Renal cortical epithelial cell (primary cell): Measurements from ENCODE around the gene CPED1. TPM values are rescaled to one million over a fixed set of nuclear protein-coding genes. Genes with fewer than 3 reads are reported as not detected.
"Not testable (repeated sequence)": the region's sequence is repeated elsewhere in the genome, so short reads cannot be mapped to it uniquely, and the experiment has no call there.

Experiments used
- DNase-seq: peaks from one replicate; pipeline ENCODE4 v3.0.0-alpha.2; 2011; ENCODE audit warnings: low read depth
- total RNA-seq: library from RNA; depleted of rRNA; stranded (reverse); fragments of >200 nt; gene quantifications from 2 replicates; pipeline ENCODE4 v1.2.3, GENCODE V29; 2014

CPED1 gene
- total RNA-seq, 1 donor from 2014 or later = 1.1 TPM

- peak; percentile 73 for DNase-seq
Measured at GRCh38 chr7:120996333-120996987, 7.9 kb downstream of the CPED1 start.

- no peak for DNase-seq
Measured at GRCh38 chr7:120996988-120997345, 8.5 kb downstream of the CPED1 start.

GRCh38 chr7:120997882-120998474 lies 9.5 kb downstream of the CPED1 start:
- no peak for DNase-seq

GRCh38 chr7:120998520-120998919 lies 10.0 kb downstream of the CPED1 start:
- DNase-seq = no peak

- no peak for DNase-seq
Measured at GRCh38 chr7:120998996-120999565, 10.6 kb downstream of the CPED1 start.

- no peak for DNase-seq
Measured at GRCh38 chr7:121000081-121000983, 11.8 kb downstream of the CPED1 start.

- DNase-seq = no peak
Measured at GRCh38 chr7:121001234-121001906, 12.9 kb downstream of the CPED1 start.

- DNase-seq = no peak
Measured at GRCh38 chr7:121002048-121002756, 13.7 kb downstream of the CPED1 start.

GRCh38 chr7:121002757-121003200 lies 14.3 kb downstream of the CPED1 start:
- no peak for DNase-seq

- DNase-seq = no peak
Measured at GRCh38 chr7:121003986-121004685, 15.6 kb downstream of the CPED1 start.

GRCh38 chr7:121005058-121005457 lies 16.5 kb downstream of the CPED1 start:
- DNase-seq = not testable (repeated sequence)

- no peak for DNase-seq
Measured at GRCh38 chr7:121005996-121006584, 17.6 kb downstream of the CPED1 start.

- no peak for DNase-seq
Measured at GRCh38 chr7:121006711-121007315, 18.3 kb downstream of the CPED1 start.

- no peak for DNase-seq
Measured at GRCh38 chr7:121008816-121009215, 20.3 kb downstream of the CPED1 start.

- DNase-seq = no peak
Measured at GRCh38 chr7:121011401-121011800, 22.9 kb downstream of the CPED1 start.

GRCh38 chr7:121012170-121012874 lies 23.8 kb downstream of the CPED1 start:
- no peak for DNase-seq

GRCh38 chr7:121012919-121013318 lies 24.4 kb downstream of the CPED1 start:
- no peak for DNase-seq

GRCh38 chr7:121015560-121015959 lies 27.0 kb downstream of the CPED1 start:
- no peak for DNase-seq

- DNase-seq = peak; percentile 10
Measured at GRCh38 chr7:121016966-121017365, 28.5 kb downstream of the CPED1 start.
